ENCODE data around the gene ATP6V1B1.

The ATP6V1B1 gene

DNA sequence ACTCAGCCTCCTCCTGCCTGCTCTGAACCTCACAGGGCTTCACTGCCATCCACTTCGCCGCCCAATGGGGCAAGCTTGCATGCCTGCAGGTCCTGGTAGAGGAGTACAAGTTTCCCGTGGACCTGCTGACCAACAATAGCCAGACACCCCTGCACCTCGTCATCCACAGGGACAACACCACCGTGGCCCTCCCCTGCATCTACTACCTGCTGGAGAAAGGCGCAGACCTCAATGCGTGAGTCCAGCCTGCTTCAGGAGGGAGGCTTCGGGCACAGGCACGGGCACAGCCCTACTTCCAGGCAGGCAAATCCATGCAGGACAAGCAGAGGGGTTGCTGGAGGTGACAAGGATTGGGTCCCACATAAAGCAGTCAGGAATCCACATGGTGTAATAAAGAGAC lies 43.9 kb downstream of the ATP6V1B1 start:
- TF ChIP-seq, protein P1, sequence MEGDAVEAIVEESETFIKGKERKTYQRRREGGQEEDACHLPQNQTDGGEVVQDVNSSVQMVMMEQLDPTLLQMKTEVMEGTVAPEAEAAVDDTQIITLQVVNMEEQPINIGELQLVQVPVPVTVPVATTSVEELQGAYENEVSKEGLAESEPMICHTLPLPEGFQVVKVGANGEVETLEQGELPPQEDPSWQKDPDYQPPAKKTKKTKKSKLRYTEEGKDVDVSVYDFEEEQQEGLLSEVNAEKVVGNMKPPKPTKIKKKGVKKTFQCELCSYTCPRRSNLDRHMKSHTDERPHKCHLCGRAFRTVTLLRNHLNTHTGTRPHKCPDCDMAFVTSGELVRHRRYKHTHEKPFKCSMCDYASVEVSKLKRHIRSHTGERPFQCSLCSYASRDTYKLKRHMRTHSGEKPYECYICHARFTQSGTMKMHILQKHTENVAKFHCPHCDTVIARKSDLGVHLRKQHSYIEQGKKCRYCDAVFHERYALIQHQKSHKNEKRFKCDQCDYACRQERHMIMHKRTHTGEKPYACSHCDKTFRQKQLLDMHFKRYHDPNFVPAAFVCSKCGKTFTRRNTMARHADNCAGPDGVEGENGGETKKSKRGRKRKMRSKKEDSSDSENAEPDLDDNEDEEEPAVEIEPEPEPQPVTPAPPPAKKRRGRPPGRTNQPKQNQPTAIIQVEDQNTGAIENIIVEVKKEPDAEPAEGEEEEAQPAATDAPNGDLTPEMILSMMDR (conservative IDR thresholded peaks at IDR 0.05; ENCODE audit: low read depth, low read length) = no peak
- no peak overlapping the region for H3K4me3 ChIP-seq (ENCODE audit: low read depth, low read length)
- no peak for DNase-seq (ENCODE audit: low read depth)

DNA sequence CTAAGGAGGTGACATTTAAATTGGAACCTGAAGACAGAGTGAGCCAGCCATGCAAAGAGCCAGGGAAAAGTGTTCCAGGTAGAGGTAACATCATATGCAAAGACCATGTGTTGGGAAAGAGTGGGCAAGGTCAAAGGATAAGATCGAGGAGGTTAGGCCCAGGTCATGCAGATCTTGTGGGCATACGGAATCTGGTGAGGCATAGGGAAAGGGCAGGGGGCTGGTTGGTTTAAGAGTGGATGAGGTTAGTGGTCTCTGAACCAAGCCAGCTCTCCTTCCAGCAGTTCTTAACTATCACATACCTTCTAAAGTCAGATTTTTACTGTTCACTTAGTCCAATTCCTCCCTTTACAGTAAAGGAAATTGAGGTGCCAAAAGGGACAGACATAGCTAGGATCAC lies 45.7 kb downstream of the ATP6V1B1 start:
- DNase-seq (ENCODE audit: low read depth) = no peak
- no peak overlapping the region for H3K4me3 ChIP-seq (ENCODE audit: low read depth, low read length)
- TF ChIP-seq, protein P1 (conservative IDR thresholded peaks at IDR 0.05; ENCODE audit: low read depth, low read length) = no peak

DNA sequence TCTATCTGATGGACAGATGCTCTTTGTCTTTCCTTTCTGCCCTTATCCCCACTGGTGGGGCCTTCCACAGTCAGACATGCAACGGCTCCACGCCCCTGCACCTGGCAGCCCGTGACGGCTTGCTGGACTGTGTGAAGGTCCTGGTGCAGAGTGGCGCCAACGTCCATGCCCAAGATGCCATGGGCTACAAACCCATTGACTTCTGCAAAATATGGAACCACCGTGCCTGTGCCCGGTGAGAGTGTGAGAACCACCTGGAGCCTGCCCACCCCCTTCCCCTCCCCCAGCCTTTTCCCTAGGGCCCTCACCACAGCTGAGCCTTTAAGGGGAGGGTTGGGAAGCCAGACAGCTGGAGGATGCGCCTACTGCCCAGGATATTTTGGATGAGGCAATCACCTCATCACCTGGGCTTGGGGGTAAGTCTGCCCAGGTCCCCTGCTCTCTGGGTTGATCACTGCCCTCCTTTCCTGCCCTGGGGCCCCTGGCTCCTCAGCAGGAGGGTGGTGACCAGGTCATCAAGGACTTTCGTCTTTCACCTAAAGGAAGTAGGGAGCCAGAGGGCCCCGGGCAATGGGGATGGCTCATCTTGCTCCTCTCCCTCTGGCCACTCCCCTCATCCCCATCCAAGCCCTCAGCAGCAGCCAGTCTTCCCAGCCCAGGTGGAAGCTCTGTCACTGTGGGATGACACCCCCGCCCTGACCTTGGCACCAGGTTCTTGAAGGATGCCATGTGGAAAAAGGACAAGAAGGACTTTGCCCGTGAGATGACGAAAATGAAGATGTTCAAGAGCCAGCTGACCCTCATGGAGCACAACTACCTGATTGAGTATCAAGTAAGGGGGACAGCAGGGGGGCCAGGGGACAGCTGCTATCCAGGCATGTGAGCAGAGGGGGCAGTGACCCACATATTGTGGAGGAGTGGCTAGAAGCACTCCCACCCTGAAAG lies 46.4 kb downstream of the ATP6V1B1 start:
- TF ChIP-seq, protein P1 (conservative IDR thresholded peaks at IDR 0.05; ENCODE audit: low read depth, low read length) = no peak
- no peak for DNase-seq (ENCODE audit: low read depth)
- H3K4me3 ChIP-seq (ENCODE audit: low read depth, low read length) = no peak overlapping the region

DNA sequence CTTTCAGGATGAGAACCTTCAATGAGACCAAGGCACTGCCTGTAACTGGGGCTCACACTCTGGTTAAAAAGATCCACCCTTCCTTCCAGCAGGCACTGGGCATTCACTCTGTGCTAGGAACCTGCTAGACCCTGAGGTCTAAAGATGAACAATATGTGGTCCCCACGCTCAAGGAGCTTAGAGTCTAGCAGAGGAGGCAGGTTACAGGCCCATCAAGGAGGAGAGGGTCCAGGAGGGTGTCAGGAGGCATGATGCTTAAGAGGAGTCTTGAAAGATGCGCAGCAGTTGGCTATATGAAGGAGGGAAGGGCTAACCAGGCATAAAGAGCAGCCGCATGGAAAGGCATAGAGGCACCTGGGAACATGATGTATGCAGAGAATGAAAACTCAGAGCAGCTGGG lies 47.3 kb downstream of the ATP6V1B1 start:
- H3K4me3 ChIP-seq (ENCODE audit: low read depth, low read length) = no peak overlapping the region
- TF ChIP-seq, protein P1 (conservative IDR thresholded peaks at IDR 0.05; ENCODE audit: low read depth, low read length) = no peak
- DNase-seq (ENCODE audit: low read depth) = no peak

DNA sequence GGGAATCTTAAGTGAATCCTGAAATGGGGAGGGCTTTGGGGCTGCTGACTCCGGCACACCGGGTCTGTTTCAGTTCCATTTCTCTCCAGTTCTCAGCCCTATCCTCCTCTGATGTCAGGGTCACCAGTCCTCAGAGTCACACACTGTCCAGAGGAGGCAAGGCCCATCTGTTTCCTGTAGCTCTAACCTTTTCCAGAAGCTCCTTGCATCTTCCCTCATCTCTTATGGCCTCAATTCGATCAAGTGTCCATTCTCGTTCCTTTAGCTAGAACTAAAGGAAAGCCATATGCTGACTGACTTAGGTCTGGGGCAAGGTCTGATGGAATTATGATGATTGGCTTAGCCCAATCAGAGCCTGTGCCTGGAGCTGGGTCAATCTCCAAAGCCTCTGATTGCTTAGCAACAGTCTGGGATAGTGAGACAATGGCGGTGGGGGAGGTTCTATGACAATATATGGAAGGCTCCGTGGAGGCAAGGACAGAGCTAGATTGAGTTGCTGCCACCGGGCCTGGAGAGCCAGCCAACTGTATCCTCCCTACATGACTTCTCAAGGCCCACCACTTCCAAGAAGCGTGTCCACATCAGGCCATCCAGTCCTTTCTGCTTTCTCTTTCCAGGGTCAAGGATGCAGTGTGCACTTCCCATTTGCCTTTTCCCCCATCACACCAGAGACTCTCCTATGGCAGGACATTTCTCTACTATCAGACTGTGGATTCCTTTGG lies 48.0 kb downstream of the ATP6V1B1 start:
- TF ChIP-seq, protein P1 (conservative IDR thresholded peaks at IDR 0.05; ENCODE audit: low read depth, low read length) = no peak
- no peak overlapping the region for H3K4me3 ChIP-seq (ENCODE audit: low read depth, low read length)
- no peak for DNase-seq (ENCODE audit: low read depth)

DNA sequence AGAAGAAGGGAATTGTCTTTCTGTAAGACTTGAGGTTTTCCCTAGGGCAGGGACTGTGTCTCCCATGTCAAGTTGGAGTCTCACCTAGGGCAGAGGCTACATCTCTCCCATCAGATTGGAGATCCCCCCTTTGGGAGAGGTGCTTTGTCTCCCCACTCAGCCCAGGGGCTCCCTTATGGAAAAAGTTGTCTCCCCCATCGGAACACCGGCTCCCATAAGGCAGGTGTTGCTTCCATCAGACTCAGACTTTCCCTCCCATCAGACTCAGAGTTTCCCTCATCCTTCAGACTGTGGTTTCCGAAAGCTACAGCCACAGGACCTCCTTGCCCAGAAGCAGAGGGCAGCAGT lies 48.5 kb downstream of the ATP6V1B1 start:
- no peak for DNase-seq (ENCODE audit: low read depth)
- H3K4me3 ChIP-seq (ENCODE audit: low read depth, low read length) = no peak overlapping the region
- TF ChIP-seq, protein P1 (conservative IDR thresholded peaks at IDR 0.05; ENCODE audit: low read depth, low read length) = no peak
